Pancreas (tissue), 10 donors: Measurements from ENCODE around the gene ZNF222. TPM values are rescaled to one million over a fixed set of nuclear protein-coding genes. Genes with fewer than 3 reads are reported as not detected.
A peak's percentile ranks its signal among the peaks of the same experiment; 100 is the strongest.

Experiments
- ATAC-seq, 4 donors: fragments of 200-7000 bp; cut with Tn5 transposase; one replicate each; pipeline versions ENCODE4 v1.8.0 to v1.9.1; 2020; ENCODE audit warnings: mild to moderate bottlenecking in 4 of 4, moderate library complexity in 4 of 4
- DNase-seq, 6 donors: peaks; one replicate each; pipeline ENCODE4 v3.0.0-alpha.2; 2020
- FAIRE-seq: peaks from 2 replicates; lab custom pipeline; 2012; peaks lifted over from hg19 to GRCh38; lab: Jason Lieb, UNC
- H3K27ac ChIP-seq, 4 donors: fragments of 200-600 bp; sonication (generic); 1 replicate in 3 of 4; 2 replicates in 1 of 4; pipeline versions ENCODE4 v1.5.0 to v1.8.0; 2020
- H3K27me3 ChIP-seq, 4 donors: fragments of 200-600 bp; one replicate each; pipeline ENCODE4 v1.8.0; 2021
- H3K36me3 ChIP-seq, 3 donors: fragments of 200-600 bp; sonication (generic) in 1 of 3; one replicate each; pipeline versions ENCODE4 v1.5.0 to v1.8.0; 2020 to 2021
- H3K4me1 ChIP-seq, 3 donors: fragments of 200-600 bp; one replicate each; pipeline ENCODE4 v1.8.0; 2021
- H3K4me3 ChIP-seq, 4 donors: fragments of 200-600 bp; sonication (generic) in 2 of 4; one replicate each; pipeline versions ENCODE4 v1.5.0 to v1.8.0; 2020 to 2021
- H3K9me3 ChIP-seq, 4 donors: fragments of 200-600 bp; one replicate each; pipeline ENCODE4 v1.8.0; 2021
- WGBS, 2 donors: extraction: QIAGEN DNeasy Blood & Tissue Kit; methylation state at CpG; one replicate each; pipeline ENCODE4 v1.1.7; 2013; 5-methylcytosine and 5-hydroxymethylcytosine counted together
- intact Hi-C, 3 donors: fragments of 100-400 bp; cut with DNase I; formaldehyde crosslinking; loops; one replicate each; pipeline versions ENCODE4 v1.11.1 to v1.14.2; 2022
- polyA plus RNA-seq, 2 donors: library from polyadenylated mRNA; stranded (reverse); fragments of 200-250 nt; gene quantifications; one replicate each; pipeline ENCODE4 v1.2.3, GENCODE V29; 2013
- total RNA-seq, 6 donors: library from RNA; stranded (reverse); fragmentation: NEBNext Ultra II Directional in 4 of 6; extraction: Animal tissue kit (Norgen Biotek cat#: 25700) in 4 of 6; gene quantifications; one replicate each; pipeline versions ENCODE4 v1.2.1 to v1.2.4, GENCODE V29; 2021 to 2023
- TF ChIP-seq, protein P1 (sequence below), 4 donors: fragments of 200-600 bp; sonication (generic) in 3 of 4; IDR thresholded peaks; one replicate each; pipeline versions ENCODE4 v1.5.0 to v1.8.0; 2021; ENCODE audit warnings: antibody characterized with exemption in 4 of 4
- donor health status: healthy with polysubstance abuse.
- donor health status: DM: no; HTN: no; CAD: no; lungs with moderate emphysema.
- donor health status: DM: no; HTN: no; CAD: no.
- donor health status: control.
- donor health status: control.
- donor health status: Bipolar disorder and iron deficiency.
- donor health status: DM: yes; HTN: yes; CAD: no.
- donor health status: DM: no; HTN: no; CAD: no.
- donor health status: DM: no; HTN: no; CAD: no.
- donor health status: DM: yes; HTN: yes; CAD: no.

Gene ZNF222
- total and polyA plus RNA-seq, 8 donors: 1.2 to 3.6 (median 1.5) TPM

DNA sequence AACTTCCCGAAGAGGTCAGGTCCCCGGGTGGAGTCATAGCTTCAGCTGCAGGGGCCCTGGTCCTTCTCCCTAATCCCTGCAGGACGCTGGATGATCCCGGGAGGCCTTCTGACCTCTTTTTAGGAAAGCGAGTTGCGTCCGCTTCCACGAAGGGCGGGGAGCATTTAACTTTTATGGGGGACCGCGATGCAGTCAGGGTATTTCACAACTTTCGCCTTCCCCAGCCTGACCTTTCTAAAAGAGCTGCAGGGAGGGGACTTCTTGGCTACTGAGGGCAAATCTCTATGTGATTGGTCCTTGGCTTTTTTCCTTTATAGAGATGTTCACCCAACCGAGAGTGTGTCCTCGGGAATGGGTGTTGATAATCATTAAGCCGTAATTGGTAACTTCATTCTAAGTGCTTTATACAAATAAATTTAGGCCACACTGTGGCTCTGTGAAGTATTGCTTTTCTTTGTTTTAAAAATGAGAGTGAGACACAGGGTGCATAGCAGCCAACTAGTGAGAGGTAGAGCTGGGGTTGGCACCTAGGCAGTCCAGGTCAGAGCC, 21.6 kb upstream of the ZNF222 start:
- Histone ChIP-seq H3K4me1 (peaks cover 0 to 11% (median 0%) of the 10 kb centered on the region in 3 donors), H3K27ac (peak overlapping the region in 1 of 4 donors; percentile 43), H3K36me3 (peaks cover 0 to 15% (median 0%) of the 10 kb centered on the region in 3 donors), H3K27me3 (no peaks in the 10 kb centered on the region), H3K4me3 (peak overlapping the region; percentile 31 to 74 (median 58)), H3K9me3 (no peaks in the 10 kb centered on the region)
- intact Hi-C loops: no loop called here
- WGBS, 2 donors: 2% methylated on average over 15 of the region's 15 CpGs
- ATAC-seq: peak; percentile 4 to 22 (median 9)
- FAIRE-seq: no peak
- TF ChIP-seq, protein P1, sequence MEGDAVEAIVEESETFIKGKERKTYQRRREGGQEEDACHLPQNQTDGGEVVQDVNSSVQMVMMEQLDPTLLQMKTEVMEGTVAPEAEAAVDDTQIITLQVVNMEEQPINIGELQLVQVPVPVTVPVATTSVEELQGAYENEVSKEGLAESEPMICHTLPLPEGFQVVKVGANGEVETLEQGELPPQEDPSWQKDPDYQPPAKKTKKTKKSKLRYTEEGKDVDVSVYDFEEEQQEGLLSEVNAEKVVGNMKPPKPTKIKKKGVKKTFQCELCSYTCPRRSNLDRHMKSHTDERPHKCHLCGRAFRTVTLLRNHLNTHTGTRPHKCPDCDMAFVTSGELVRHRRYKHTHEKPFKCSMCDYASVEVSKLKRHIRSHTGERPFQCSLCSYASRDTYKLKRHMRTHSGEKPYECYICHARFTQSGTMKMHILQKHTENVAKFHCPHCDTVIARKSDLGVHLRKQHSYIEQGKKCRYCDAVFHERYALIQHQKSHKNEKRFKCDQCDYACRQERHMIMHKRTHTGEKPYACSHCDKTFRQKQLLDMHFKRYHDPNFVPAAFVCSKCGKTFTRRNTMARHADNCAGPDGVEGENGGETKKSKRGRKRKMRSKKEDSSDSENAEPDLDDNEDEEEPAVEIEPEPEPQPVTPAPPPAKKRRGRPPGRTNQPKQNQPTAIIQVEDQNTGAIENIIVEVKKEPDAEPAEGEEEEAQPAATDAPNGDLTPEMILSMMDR (IDR thresholded peaks at IDR 0.05): no peak
- DNase-seq: peak in 1 of 6 donors; percentile 19

GRCh38 chr19:44005973-44006372, 19.2 kb upstream of the ZNF222 start:
- H3K36me3 ChIP-seq: peaks cover 16 to 39% (median 23%) of the 10 kb centered on the region in 3 donors
- 97% methylated on average over 1 of the region's 1 CpG for WGBS, 2 donors
- H3K27me3 ChIP-seq: no peaks in the 10 kb centered on the region
- FAIRE-seq (no peak), ATAC-seq (no peak), DNase-seq (no peak)
- TF ChIP-seq, protein P1 (IDR thresholded peaks at IDR 0.05): no peak
- peaks cover 0 to 11% (median 0%) of the 10 kb centered on the region in 3 donors for H3K4me1 ChIP-seq
- intact Hi-C loops: no loop called here
- H3K4me3 ChIP-seq: no peak overlapping the region
- no peak overlapping the region for H3K27ac ChIP-seq
- peaks cover 0 to 8% (median 0%) of the 10 kb centered on the region in 4 donors for H3K9me3 ChIP-seq

DNA sequence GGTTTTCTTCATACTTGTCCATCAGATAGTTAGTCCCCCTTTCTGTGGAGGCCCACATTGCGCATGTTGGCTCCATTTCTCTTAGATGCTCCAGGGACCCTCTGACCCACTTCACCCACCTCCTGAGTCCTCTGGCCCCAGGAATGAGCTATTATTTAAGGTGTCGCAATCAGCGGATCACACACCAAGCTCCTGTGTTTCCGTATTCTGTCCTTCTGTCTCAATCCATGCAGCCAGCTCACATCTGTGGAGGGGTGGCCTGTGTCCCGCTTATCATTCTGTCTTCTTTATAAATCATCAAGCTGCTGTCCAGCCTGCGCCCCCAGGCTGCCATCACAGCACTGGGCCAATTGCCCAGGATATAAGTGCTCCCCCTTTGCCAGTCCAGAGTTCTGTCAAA, 17.7 kb upstream of the ZNF222 start:
- Histone ChIP-seq H3K4me1 (peaks cover 0 to 8% (median 0%) of the 10 kb centered on the region in 3 donors), H3K9me3 (peaks cover 0 to 14% (median 0%) of the 10 kb centered on the region in 4 donors), H3K4me3 (no peak overlapping the region), H3K36me3 (peaks cover 19 to 47% (median 25%) of the 10 kb centered on the region in 3 donors), H3K27me3 (no peaks in the 10 kb centered on the region), H3K27ac (no peak overlapping the region)
- no peak for DNase-seq
- TF ChIP-seq, protein P1 (IDR thresholded peaks at IDR 0.05): no peak
- FAIRE-seq: no peak
- WGBS, 2 donors: 97 to 98% methylated on average over 6 of the region's 6 CpGs
- no peak for ATAC-seq
- intact Hi-C loops: no loop called here

GRCh38 chr19:44010468-44010867, 14.7 kb upstream of the ZNF222 start:
- peaks cover 19 to 47% (median 25%) of the 10 kb centered on the region in 3 donors for H3K36me3 ChIP-seq
- WGBS, 2 donors: 92 to 95% methylated on average over 5 of the region's 5 CpGs
- H3K27me3 ChIP-seq: no peaks in the 10 kb centered on the region
- TF ChIP-seq, protein P1 (IDR thresholded peaks at IDR 0.05): no peak
- H3K4me3 ChIP-seq: no peak overlapping the region
- ATAC-seq (no peak), FAIRE-seq (no peak), DNase-seq (no peak)
- intact Hi-C loops: no loop called here
- H3K4me1 ChIP-seq: no peaks in the 10 kb centered on the region
- peaks cover 0 to 14% (median 0%) of the 10 kb centered on the region in 4 donors for H3K9me3 ChIP-seq
- no peak overlapping the region for H3K27ac ChIP-seq

- Histone ChIP-seq H3K27ac (no peak overlapping the region), H3K4me1 (no peaks in the 10 kb centered on the region), H3K4me3 (no peak overlapping the region), H3K27me3 (no peaks in the 10 kb centered on the region), H3K9me3 (no peaks in the 10 kb centered on the region), H3K36me3 (no peaks in the 10 kb centered on the region)
- FAIRE-seq (no peak), DNase-seq (no peak), ATAC-seq (no peak)
- intact Hi-C loops: no loop called here
- 24 to 26% methylated on average over 2 of the region's 2 CpGs for WGBS, 2 donors
- TF ChIP-seq, protein P1 (IDR thresholded peaks at IDR 0.05): no peak
Measured at GRCh38 chr19:44019498-44019897, 5.7 kb upstream of the ZNF222 start.
